K562 (cell line): ENCODE measurements around the gene ELP1. TPM values are rescaled to one million over a fixed set of nuclear protein-coding genes. Genes with fewer than 3 reads are reported as not detected.

Experiments used
- ATF3 ChIP-seq, 2 experiments: fragments of 450-650 bp in 1 of 2; sonication (generic) in 1 of 2; formaldehyde crosslinking in 1 of 2; IDR thresholded peaks in 1 of 2; conservative IDR thresholded peaks in 1 of 2; 2 replicates each; pipeline versions ENCODE4 v1.6.1 to v1.8.1; 2016 to 2023; ENCODE audit warnings: mild to moderate bottlenecking in 2 of 2, moderate library complexity in 2 of 2, inconsistent platforms in 1 of 2, missing genetic modification reagents in 1 of 2
- CBFA2T2 ChIP-seq: fragments of 450-650 bp; conservative IDR thresholded peaks from 2 replicates; pipeline ENCODE4 v1.6.1; 2017; ENCODE audit warnings: mild to moderate bottlenecking
- CSDE1 ChIP-seq, 2 experiments: fragments of 450-650 bp; IDR thresholded peaks; 2 replicates each; pipeline ENCODE4 v1.6.1; 2016; ENCODE audit warnings: mild to moderate bottlenecking in 1 of 2
- DNMT1 ChIP-seq: fragments of 450-650 bp; IDR thresholded peaks from 2 replicates; pipeline ENCODE4 v1.6.1; 2016; ENCODE audit warnings: antibody characterized with exemption, mild to moderate bottlenecking
- E2F3 ChIP-seq: fragments of 250-450 bp; sonication (Bioruptor Pico); IDR thresholded peaks from 2 replicates; pipeline ENCODE4 v1.4.0; 2020; ENCODE audit warnings: mild to moderate bottlenecking
- EWSR1 ChIP-seq: fragments of 450-650 bp; IDR thresholded peaks from 2 replicates; pipeline ENCODE4 v1.6.1; 2018; ENCODE audit warnings: borderline replicate concordance, mild to moderate bottlenecking, low read depth, moderate library complexity; ENCODE audit not compliant: partially characterized antibody
- FOXP1 ChIP-seq: sonication (generic); formaldehyde crosslinking; IDR thresholded peaks from 2 replicates; pipeline ENCODE4 v1.8.0; 2022; ENCODE audit warnings: mild to moderate bottlenecking, missing genetic modification reagents
- HDAC2 ChIP-seq: fragments of 450-650 bp; IDR thresholded peaks from 2 replicates; pipeline ENCODE4 v1.6.1; 2016; ENCODE audit warnings: mild to moderate bottlenecking
- HDAC6 ChIP-seq: IDR thresholded peaks from 2 replicates; pipeline ENCODE4 v1.6.1; 2012; ENCODE audit warnings: low read depth, mild to moderate bottlenecking, control low read depth, inconsistent platforms, low read length, moderate library complexity
- HOXB6 ChIP-seq: fragments of 250-450 bp; sonication (Bioruptor Pico); IDR thresholded peaks from 2 replicates; pipeline ENCODE4 v1.5.1; 2022; ENCODE audit warnings: mild to moderate bottlenecking, borderline replicate concordance
- IRF1 ChIP-seq: sonication (generic); formaldehyde crosslinking; IDR thresholded peaks from 2 replicates; pipeline ENCODE4 v1.8.0; 2022; ENCODE audit warnings: missing genetic modification reagents, mild to moderate bottlenecking, borderline replicate concordance
- KAT8 ChIP-seq: fragments of 450-650 bp; IDR thresholded peaks from 2 replicates; pipeline ENCODE4 v1.6.1; 2016; ENCODE audit warnings: low read depth, mild to moderate bottlenecking
- LEF1 ChIP-seq: fragments of 450-650 bp; IDR thresholded peaks from 2 replicates; pipeline ENCODE4 v1.6.1; 2016; ENCODE audit warnings: mild to moderate bottlenecking
- POLR2G ChIP-seq: fragments of 200-400 bp; formaldehyde crosslinking; IDR thresholded peaks from 2 replicates; pipeline ENCODE4 v1.6.1; 2017; ENCODE audit warnings: low read depth, mild to moderate bottlenecking, antibody characterized with exemption, low read length, moderate library complexity
- RBBP5 ChIP-seq: fragments of 200-600 bp; sonication (generic); IDR thresholded peaks from 2 replicates; pipeline ENCODE4 v1.6.1; 2012; ENCODE audit warnings: borderline replicate concordance, mild to moderate bottlenecking, low read length, control low read depth, inconsistent platforms; ENCODE audit not compliant: insufficient read depth, poor library complexity, severe bottlenecking
- TGIF2 ChIP-seq: sonication (generic); formaldehyde crosslinking; IDR thresholded peaks from 2 replicates; pipeline ENCODE4 v1.8.1; 2022; ENCODE audit warnings: mild to moderate bottlenecking, missing genetic modification reagents, moderate library complexity
- ZKSCAN8 ChIP-seq: fragments of 200-800 bp; sonication (Bioruptor generic); IDR thresholded peaks from 2 replicates; pipeline ENCODE4 v1.6.1; 2016; ENCODE audit warnings: missing genetic modification characterization, missing compliant biosample characterization
- ZNF23 ChIP-seq: fragments of 250-450 bp; sonication (Bioruptor Pico); IDR thresholded peaks from 2 replicates; pipeline ENCODE4 v1.4.0; 2020; ENCODE audit warnings: mild to moderate bottlenecking
- ZNF830 ChIP-seq: fragments of 250-450 bp; sonication (Bioruptor Pico); IDR thresholded peaks from 2 replicates; pipeline ENCODE4 v1.5.0; 2021; ENCODE audit warnings: mild to moderate bottlenecking
- ZSCAN29 ChIP-seq: fragments of 450-650 bp; IDR thresholded peaks from 2 replicates; pipeline ENCODE4 v1.6.1; 2017
- polyA plus RNA-seq, 8 experiments: library from polyadenylated mRNA; depleted of rRNA in 4 of 8; stranded (reverse) in 5 of 8; unstranded in 3 of 8; fragments of >200 nt; fragmentation: Nextera tagmentation in 2 of 8; fragmentation: Illumina TruSeq in 1 of 8; extraction: Ambion mirVana in 2 of 8; extraction: Trizol in 1 of 8; gene quantifications; 2 replicates each; pipeline versions ENCODE4 v1.2.1 to v1.2.3, GENCODE V29; 2011 to 2014; ENCODE audit warnings: inconsistent platforms in 1 of 8, missing spikeins in 1 of 8
- total RNA-seq, 7 experiments: library from RNA; depleted of rRNA in 6 of 7; stranded (reverse); fragments of >200 nt in 6 of 7; fragmentation: Illumina TruSeq in 2 of 7; extraction: Trizol in 2 of 7; gene quantifications; 2 replicates each; pipeline versions ENCODE4 v1.2.1 to v1.2.3, GENCODE V29; 2011 to 2021; ENCODE audit warnings: low replicate concordance in 1 of 7
- TF ChIP-seq, protein P1 (sequence below): fragments of 200-800 bp; sonication (Bioruptor generic); IDR thresholded peaks from 2 replicates; pipeline ENCODE4 v1.6.1; 2016; ENCODE audit warnings: missing genetic modification characterization, missing compliant biosample characterization
- TF ChIP-seq, protein P2 (sequence below): sonication (generic); formaldehyde crosslinking; IDR thresholded peaks from 2 replicates; pipeline ENCODE4 v1.5.0; 2020; ENCODE audit warnings: missing genetic modification reagents

The ELP1 gene
- total and polyA plus RNA-seq, 9 of the 15 experiments (the other 6 are each of a cell fraction or from before 2014, with no cell fraction given) = 17.0 to 48.6 (median 39.7) TPM

DNA sequence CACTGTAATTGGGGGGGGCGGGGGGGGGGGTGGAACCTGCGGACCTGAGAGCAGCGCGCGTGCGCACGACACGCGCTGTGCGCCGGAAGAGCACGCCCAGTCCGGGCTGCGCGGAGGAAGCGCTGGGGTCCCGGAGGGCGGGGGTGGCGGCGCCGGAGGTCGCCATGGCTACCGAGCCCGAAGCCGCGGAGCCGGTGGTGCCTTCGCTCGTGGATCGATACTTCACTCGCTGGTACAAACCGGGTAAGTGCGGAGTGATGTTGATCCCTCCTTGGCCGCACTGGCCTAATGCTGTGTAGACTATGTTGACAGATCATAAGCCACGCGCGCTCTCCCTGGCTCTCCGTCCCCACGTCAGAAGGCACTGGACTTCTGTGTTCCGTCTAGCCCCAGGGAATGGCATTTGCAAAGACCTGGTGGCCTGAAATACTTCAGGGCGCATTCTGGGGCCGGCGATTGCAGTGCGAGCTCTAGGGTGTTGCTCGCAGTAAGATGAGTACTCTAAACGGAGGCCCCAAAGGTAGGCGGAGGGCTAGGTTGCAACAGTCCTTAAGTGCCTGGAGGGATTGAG lies 484 bp upstream of the ELP1 start, which contains the start of gene ABITRAM (continued):
- TF ChIP-seq HDAC2 (peak; percentile 13; the same call in 1 of the 2 replicates), KAT8 (no peak), E2F3 (CRISPR knock-in tag) (no peak), FOXP1 (CRISPR knock-in tag) (no peak), ZNF830 (CRISPR knock-in tag) (no peak), ZNF23 (0 out of 2 replicates have a peak, but pooled peaks have one; percentile 28), CBFA2T2 (no peak), HOXB6 (no peak), TGIF2 (CRISPR knock-in tag) (no peak), HDAC6 (no peak), ZSCAN29 (no peak), ATF3 (IDR thresholded peaks at IDR 0.05) (no peak), ATF3 (CRISPR knock-in tag; conservative IDR thresholded peaks at IDR 0.05) (no peak), ZKSCAN8 (CRISPR knock-in tag) (no peak), RBBP5 (peak; percentile 95), DNMT1 (no peak), LEF1 (no peak), POLR2G (no peak), IRF1 (no peak), EWSR1 (no peak), CSDE1 (IDR thresholded peaks at IDR 0.05) (peak in 1 of 2 experiments; percentile 55; a peak in 1 of 4 replicates)
- TF ChIP-seq, protein P1, sequence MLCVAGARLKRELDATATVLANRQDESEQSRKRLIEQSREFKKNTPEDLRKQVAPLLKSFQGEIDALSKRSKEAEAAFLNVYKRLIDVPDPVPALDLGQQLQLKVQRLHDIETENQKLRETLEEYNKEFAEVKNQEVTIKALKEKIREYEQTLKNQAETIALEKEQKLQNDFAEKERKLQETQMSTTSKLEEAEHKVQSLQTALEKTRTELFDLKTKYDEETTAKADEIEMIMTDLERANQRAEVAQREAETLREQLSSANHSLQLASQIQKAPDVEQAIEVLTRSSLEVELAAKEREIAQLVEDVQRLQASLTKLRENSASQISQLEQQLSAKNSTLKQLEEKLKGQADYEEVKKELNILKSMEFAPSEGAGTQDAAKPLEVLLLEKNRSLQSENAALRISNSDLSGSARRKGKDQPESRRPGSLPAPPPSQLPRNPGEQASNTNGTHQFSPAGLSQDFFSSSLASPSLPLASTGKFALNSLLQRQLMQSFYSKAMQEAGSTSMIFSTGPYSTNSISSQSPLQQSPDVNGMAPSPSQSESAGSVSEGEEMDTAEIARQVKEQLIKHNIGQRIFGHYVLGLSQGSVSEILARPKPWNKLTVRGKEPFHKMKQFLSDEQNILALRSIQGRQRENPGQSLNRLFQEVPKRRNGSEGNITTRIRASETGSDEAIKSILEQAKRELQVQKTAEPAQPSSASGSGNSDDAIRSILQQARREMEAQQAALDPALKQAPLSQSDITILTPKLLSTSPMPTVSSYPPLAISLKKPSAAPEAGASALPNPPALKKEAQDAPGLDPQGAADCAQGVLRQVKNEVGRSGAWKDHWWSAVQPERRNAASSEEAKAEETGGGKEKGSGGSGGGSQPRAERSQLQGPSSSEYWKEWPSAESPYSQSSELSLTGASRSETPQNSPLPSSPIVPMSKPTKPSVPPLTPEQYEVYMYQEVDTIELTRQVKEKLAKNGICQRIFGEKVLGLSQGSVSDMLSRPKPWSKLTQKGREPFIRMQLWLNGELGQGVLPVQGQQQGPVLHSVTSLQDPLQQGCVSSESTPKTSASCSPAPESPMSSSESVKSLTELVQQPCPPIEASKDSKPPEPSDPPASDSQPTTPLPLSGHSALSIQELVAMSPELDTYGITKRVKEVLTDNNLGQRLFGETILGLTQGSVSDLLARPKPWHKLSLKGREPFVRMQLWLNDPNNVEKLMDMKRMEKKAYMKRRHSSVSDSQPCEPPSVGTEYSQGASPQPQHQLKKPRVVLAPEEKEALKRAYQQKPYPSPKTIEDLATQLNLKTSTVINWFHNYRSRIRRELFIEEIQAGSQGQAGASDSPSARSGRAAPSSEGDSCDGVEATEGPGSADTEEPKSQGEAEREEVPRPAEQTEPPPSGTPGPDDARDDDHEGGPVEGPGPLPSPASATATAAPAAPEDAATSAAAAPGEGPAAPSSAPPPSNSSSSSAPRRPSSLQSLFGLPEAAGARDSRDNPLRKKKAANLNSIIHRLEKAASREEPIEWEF (CRISPR knock-in tag) = no peak
- TF ChIP-seq, protein P2, sequence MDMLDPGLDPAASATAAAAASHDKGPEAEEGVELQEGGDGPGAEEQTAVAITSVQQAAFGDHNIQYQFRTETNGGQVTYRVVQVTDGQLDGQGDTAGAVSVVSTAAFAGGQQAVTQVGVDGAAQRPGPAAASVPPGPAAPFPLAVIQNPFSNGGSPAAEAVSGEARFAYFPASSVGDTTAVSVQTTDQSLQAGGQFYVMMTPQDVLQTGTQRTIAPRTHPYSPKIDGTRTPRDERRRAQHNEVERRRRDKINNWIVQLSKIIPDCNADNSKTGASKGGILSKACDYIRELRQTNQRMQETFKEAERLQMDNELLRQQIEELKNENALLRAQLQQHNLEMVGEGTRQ (CRISPR knock-in tag) = no peak
